Measurements from ENCODE around the gene GFOD1.
A peak's percentile ranks its signal among the peaks of the same experiment; 100 is the strongest.

Gene GFOD1, protein sequence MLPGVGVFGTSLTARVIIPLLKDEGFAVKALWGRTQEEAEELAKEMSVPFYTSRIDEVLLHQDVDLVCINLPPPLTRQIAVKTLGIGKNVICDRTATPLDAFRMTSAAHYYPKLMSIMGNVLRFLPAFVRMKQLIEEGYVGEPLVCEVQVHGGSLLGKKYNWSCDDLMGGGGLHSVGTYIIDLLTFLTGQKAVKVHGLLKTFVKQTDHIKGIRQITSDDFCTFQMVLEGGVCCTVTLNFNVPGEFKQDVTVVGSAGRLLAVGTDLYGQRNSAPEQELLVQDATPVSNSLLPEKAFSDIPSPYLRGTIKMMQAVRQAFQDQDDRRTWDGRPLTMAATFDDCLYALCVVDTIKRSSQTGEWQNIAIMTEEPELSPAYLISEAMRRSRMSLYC

DNA sequence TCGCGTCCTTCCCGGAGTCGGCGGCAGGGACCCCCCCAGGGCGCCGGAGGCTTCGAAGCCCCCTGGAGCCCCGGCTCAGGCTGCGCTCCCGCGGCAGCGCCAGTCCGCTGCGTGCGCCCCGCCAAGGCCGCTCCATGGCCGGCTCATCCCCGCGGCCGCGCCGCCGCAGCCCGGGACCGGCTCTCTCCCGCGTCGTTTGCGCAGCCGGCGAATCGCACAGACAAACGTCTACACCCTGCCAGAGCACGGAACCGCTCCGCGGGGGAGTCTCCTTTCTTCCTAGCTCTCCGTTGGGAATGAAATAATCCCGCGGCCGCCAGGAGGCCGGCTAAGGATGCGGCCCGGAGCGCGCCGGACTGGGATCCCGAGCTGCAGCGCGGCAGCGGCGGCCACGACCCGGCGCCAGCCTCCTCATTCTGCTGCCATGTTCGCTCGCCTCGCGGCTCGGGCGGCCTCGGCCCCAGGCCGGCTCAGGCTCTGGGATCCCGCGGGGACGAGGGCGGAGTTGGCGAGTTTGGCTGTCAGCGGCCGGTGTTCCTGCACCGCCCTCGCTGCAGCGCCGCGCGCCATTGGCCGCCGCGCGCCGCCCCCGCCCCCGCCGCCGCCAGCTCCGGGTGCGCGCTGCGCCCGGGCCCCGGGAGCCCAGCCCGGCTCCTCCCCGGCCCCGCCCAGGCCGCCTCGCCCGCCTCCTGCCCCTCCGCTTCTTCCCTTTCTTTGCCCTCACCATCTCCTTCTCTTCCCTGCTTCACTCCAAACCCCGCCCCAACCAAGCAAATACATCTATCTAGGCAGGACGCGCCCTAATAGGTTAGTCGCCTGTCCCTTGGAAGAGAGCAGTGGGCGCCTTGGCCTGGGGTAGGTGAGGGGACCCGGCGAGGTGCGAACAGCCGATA is at the start of gene GFOD1:
GFOD1 (minus strand) TSS at position 479 of the 893 bp plus-strand sequence. CDS start 710 bp downstream, outside the sequence.
- DNase-seq (ENCODE audit: low read depth), result peak; percentile 54

DNA sequence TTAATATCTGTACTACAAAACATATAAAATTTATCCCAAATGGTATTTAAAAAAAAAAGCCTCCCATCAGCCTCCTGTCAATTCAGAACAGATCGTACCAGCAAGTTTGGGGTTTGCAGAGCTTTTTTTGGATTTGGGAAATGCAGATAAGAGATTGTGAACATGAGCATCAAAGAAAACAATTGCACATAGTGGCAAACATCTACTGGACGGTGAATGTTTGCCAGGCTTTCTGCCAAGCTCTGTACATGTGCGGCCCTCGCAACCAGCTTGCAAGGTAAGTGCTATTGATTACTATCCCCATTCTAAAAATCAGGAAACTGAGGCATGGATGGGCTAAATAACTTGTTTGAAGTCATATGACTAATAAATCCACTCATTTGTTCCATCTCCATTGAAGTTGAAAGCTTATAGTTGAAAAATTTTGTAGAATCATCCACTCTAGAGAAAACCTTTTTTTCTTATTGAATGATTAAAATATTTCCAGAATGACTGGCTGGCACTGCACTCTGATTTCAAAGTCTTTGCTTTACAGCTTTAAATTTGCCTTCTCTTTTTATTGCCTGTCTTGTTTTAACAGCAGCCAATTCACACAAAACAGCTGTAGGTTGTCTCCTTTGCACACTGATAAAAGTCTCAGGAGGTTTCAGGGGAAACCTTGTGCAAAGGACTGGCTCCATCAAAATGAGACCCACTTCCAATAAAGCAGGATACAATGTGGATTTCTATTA is 49.6 kb upstream of the GFOD1 start:
- DNase-seq (ENCODE audit: low read depth), result no peak

GRCh38 chr6:13535306-13535705 is 47.9 kb upstream of the GFOD1 start:
- DNase-seq (ENCODE audit: low read depth), result no peak

GRCh38 chr6:13534536-13534935 is 47.1 kb upstream of the GFOD1 start:
- DNase-seq (ENCODE audit: low read depth), result no peak

- DNase-seq (ENCODE audit: low read depth), result no peak
Measured at GRCh38 chr6:13531956-13532355, 44.6 kb upstream of the GFOD1 start.

- no peak for DNase-seq (ENCODE audit: low read depth)
Measured at GRCh38 chr6:13528777-13529343, 41.5 kb upstream of the GFOD1 start.

DNA sequence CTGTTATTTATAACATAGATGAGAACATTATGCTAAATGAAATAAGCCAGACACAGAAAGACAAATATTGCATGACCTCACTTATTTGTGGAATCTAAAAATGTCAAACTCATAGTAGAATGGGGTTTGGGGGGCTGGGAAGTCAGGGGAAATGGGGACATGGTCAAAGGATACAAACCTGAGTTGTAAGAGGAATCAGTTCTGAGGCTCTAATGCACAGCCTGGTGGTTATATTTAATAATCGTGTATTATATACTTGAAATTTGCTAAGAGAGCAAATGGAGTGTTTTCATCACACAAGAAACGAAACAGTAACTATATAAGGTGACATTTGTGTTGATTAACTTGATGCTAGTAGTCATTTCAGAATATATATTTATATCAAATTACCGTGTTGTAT is 40.8 kb upstream of the GFOD1 start:
- DNase-seq (ENCODE audit: low read depth), result no peak

DNA sequence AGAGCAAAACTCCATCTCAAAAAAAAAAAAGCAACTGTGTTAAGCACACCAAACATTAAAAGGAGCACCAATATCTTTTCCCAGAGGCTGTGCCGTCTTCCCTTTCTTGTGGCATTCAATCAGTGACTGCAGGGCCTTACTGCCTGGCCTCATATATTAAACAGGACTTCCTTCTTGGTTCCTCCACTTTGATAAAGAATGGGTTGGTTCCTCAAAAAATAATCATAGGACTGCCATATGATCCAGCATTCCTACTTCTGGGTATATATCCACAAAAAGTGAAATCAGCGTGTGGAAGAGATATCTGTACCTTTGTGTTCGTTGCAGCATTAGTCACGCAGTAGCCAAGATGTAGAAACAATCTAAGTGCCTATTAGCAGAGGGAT is 40.3 kb upstream of the GFOD1 start:
- DNase-seq (ENCODE audit: low read depth), result no peak

- no peak for DNase-seq (ENCODE audit: low read depth)
Measured at GRCh38 chr6:13526727-13527670, 39.6 kb upstream of the GFOD1 start.

DNA sequence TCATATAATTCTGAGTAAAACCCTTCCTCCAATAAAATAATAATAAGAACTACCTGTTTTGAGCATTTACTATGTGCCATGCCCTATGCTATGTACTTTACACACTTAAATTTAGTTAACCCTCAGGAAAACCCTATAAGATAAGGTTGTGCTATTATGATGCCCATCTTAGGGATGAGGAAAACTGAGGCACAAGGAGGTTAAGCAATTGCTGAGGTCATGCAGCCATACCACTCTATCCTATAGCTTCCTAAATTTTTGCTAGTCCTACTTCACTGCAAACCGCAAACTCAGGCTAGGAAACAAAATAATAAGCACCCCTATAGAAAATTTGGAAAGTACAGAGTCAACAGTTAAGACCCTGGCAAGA is 38.9 kb upstream of the GFOD1 start:
- DNase-seq (ENCODE audit: low read depth), result no peak

- no peak for DNase-seq (ENCODE audit: low read depth)
Measured at GRCh38 chr6:13524801-13525508, 37.6 kb upstream of the GFOD1 start.

- DNase-seq (ENCODE audit: low read depth), result no peak
Measured at GRCh38 chr6:13523826-13524622, 36.6 kb upstream of the GFOD1 start.

- no peak for DNase-seq (ENCODE audit: low read depth)
Measured at GRCh38 chr6:13522656-13523055, 35.3 kb upstream of the GFOD1 start.

DNA sequence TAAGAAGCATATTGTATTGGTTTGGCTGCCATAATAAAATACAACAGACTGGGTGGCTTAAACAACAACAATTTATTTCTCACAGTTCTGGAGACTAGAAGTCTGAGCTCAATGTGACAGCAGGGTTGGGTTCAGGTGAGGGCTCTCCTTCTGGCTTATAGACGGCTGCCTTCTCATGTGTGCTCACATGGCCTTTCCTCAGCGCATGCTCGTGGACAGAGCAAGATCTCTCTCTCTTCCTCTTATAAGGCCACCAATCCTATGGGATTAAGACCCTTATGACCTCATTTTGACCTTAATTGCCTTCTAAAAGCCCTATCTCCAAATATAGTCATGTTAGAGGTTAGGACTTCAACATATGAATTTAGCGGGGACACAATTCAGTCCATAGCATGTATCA is 32.4 kb upstream of the GFOD1 start:
- DNase-seq (ENCODE audit: low read depth), result no peak

GRCh38 chr6:13517116-13517515 is 29.7 kb upstream of the GFOD1 start:
- no peak for DNase-seq (ENCODE audit: low read depth)

GRCh38 chr6:13515912-13516311 is 28.5 kb upstream of the GFOD1 start:
- no peak for DNase-seq (ENCODE audit: low read depth)

- no peak for DNase-seq (ENCODE audit: low read depth)
Measured at GRCh38 chr6:13513626-13514502, 26.5 kb upstream of the GFOD1 start.

GRCh38 chr6:13512900-13513299 is 25.5 kb upstream of the GFOD1 start:
- DNase-seq (ENCODE audit: low read depth), result no peak
